Esophagus muscularis mucosa (tissue), 4 donors: ENCODE results near the gene DNAJC12. TPM values are rescaled to one million over a fixed set of nuclear protein-coding genes. Genes with fewer than 3 reads are reported as not detected.
"Not testable (repeated sequence)": the region's sequence is repeated elsewhere in the genome, so short reads cannot be mapped to it uniquely, and the experiment has no call there.

Experiments
- DNase-seq: peaks from one replicate; pipeline ENCODE4 v3.0.0-alpha.2; 2017; ENCODE audit errors: extremely low spot score
- H3K27ac ChIP-seq, 4 donors: fragments of 200-600 bp; sonication (generic); replicated peaks in 1 of 4; 1 replicate in 3 of 4; 2 replicates in 1 of 4; pipeline ENCODE4 v1.5.1; 2016 to 2019; ENCODE audit warnings: mild to moderate bottlenecking in 1 of 4
- H3K27me3 ChIP-seq, 4 donors: fragments of 200-600 bp; sonication (generic); one replicate each; pipeline versions ENCODE4 v1.5.1 to v1.6.0; 2016 to 2019
- H3K36me3 ChIP-seq, 4 donors: fragments of 200-600 bp; sonication (generic); one replicate each; pipeline ENCODE4 v1.5.1; 2016 to 2019
- H3K4me1 ChIP-seq, 4 donors: fragments of 200-600 bp; sonication (generic); one replicate each; pipeline ENCODE4 v1.5.1; 2016 to 2019
- H3K4me3 ChIP-seq, 4 donors: fragments of 200-600 bp; sonication (generic); 1 replicate in 2 of 4; 2 replicates in 2 of 4; pipeline ENCODE4 v1.5.1; 2016 to 2019; ENCODE audit warnings: mild to moderate bottlenecking in 4 of 4, moderate library complexity in 1 of 4
- H3K9me3 ChIP-seq, 4 donors: fragments of 200-600 bp; sonication (generic); 1 replicate in 3 of 4; 2 replicates in 1 of 4; pipeline ENCODE4 v1.5.1; 2016 to 2019
- CTCF ChIP-seq, 3 experiments: fragments of 200-600 bp in 2 of 3; fragments of 450-650 bp in 1 of 3; sonication (generic) in 2 of 3; IDR thresholded peaks; one replicate each; pipeline ENCODE4 v1.5.1; 2017 to 2019; ENCODE audit warnings: antibody characterized with exemption in 3 of 3, mild to moderate bottlenecking in 2 of 3, moderate library complexity in 1 of 3
- EP300 ChIP-seq: sonication (generic); formaldehyde crosslinking; IDR thresholded peaks from one replicate; pipeline ENCODE4 v1.6.1; 2017; ENCODE audit warnings: antibody characterized with exemption
- POLR2A ChIP-seq: fragments of 450-650 bp; IDR thresholded peaks from one replicate; pipeline ENCODE4 v1.6.1; 2017; ENCODE audit warnings: antibody characterized with exemption, moderate library complexity, mild to moderate bottlenecking, low read depth
- POLR2AphosphoS5 ChIP-seq, 2 donors: sonication (generic); formaldehyde crosslinking; IDR thresholded peaks; one replicate each; pipeline ENCODE4 v1.6.1; 2017; ENCODE audit warnings: antibody characterized with exemption in 2 of 2
- WGBS: methylation state at CpG from one replicate; pipeline ENCODE4 v1.1.5; 2018; 5-methylcytosine and 5-hydroxymethylcytosine counted together
- intact Hi-C: fragments of 100-400 bp; cut with DNase I; formaldehyde crosslinking; loops from one replicate; pipeline ENCODE4 v1.15.1; 2023
- total RNA-seq, 4 donors: library from RNA; depleted of rRNA; stranded (reverse); fragments of >200 nt; gene quantifications; one replicate each; pipeline versions ENCODE4 v1.1.0 to v1.2.1, GENCODE V29; 2016

Gene DNAJC12
- total RNA-seq, 4 donors from 2014 or later: 4.1 to 7.6 (median 6.5) TPM

- Histone ChIP-seq H3K4me1 (peaks cover 0 to 20% (median 8%) of the 10 kb centered on the region in 4 donors), H3K4me3 (no peak overlapping the region), H3K27me3 (no peaks in the 10 kb centered on the region), H3K9me3 (peaks cover 0 to under 1% (median 0%) of the 10 kb centered on the region in 4 donors), H3K36me3 (no peaks in the 10 kb centered on the region), H3K27ac (no peak overlapping the region)
- intact Hi-C loops: no loop called here
- TF ChIP-seq POLR2AphosphoS5 (IDR thresholded peaks at IDR 0.05): no peak
- no peak for TF ChIP-seq POLR2A
- no peak for TF ChIP-seq CTCF (IDR thresholded peaks at IDR 0.05)
- TF ChIP-seq EP300: no peak
- peak; percentile 19 for DNase-seq
- 33% methylated on average over 2 of the region's 2 CpGs for WGBS
These were observed 1.5 kb downstream of the DNAJC12 start for GRCh38 chr10:67836488-67836887.

GRCh38 chr10:67835541-67836394, 2.2 kb downstream of the DNAJC12 start:
- H3K4me3 ChIP-seq, H3K36me3 ChIP-seq, H3K9me3 ChIP-seq, H3K27ac ChIP-seq, intact Hi-C loops, H3K27me3 ChIP-seq: not testable (repeated sequence)
- WGBS: 59% methylated on average over 6 of the region's 6 CpGs
- peak; percentile 8 for DNase-seq
- peaks cover 0 to 20% (median 8%) of the 10 kb centered on the region in 4 donors for H3K4me1 ChIP-seq

GRCh38 chr10:67834375-67834774, 3.6 kb downstream of the DNAJC12 start:
- peaks cover 0 to 20% (median 8%) of the 10 kb centered on the region in 4 donors for H3K4me1 ChIP-seq
- H3K27ac ChIP-seq: no peak overlapping the region
- intact Hi-C loops: no loop called here
- H3K27me3 ChIP-seq: no peaks in the 10 kb centered on the region
- no peaks in the 10 kb centered on the region for H3K9me3 ChIP-seq
- no peak overlapping the region for H3K4me3 ChIP-seq
- WGBS: 93% methylated on average over 8 of the region's 8 CpGs
- H3K36me3 ChIP-seq: no peaks in the 10 kb centered on the region
- DNase-seq: peak; percentile 50
- TF ChIP-seq POLR2AphosphoS5 (IDR thresholded peaks at IDR 0.05) (no peak), CTCF (IDR thresholded peaks at IDR 0.05) (no peak), POLR2A (no peak), EP300 (no peak)

- TF ChIP-seq EP300: no peak
- no peak for TF ChIP-seq CTCF (IDR thresholded peaks at IDR 0.05)
- no peak for TF ChIP-seq POLR2A
- no peak for TF ChIP-seq POLR2AphosphoS5 (IDR thresholded peaks at IDR 0.05)
- Histone ChIP-seq H3K27me3 (no peaks in the 10 kb centered on the region), H3K27ac (no peak overlapping the region), H3K4me3 (no peak overlapping the region), H3K36me3 (no peaks in the 10 kb centered on the region), H3K4me1 (peaks cover 0 to 5% (median 0%) of the 10 kb centered on the region in 4 donors), H3K9me3 (no peaks in the 10 kb centered on the region)
- 81% methylated on average over 3 of the region's 3 CpGs for WGBS
- intact Hi-C loops: no loop called here
- DNase-seq: peak; percentile 57
These were observed 10.2 kb downstream of the DNAJC12 start for GRCh38 chr10:67827811-67828210.

- intact Hi-C loops: no loop called here
- Histone ChIP-seq H3K4me1 (no peaks in the 10 kb centered on the region), H3K36me3 (peaks cover 0 to 5% (median 0%) of the 10 kb centered on the region in 4 donors), H3K27me3 (no peaks in the 10 kb centered on the region), H3K27ac (no peak overlapping the region), H3K4me3 (no peak overlapping the region), H3K9me3 (no peaks in the 10 kb centered on the region)
- no peak for TF ChIP-seq POLR2A
- no peak for TF ChIP-seq CTCF (IDR thresholded peaks at IDR 0.05)
- TF ChIP-seq POLR2AphosphoS5 (IDR thresholded peaks at IDR 0.05): no peak
- no peak for TF ChIP-seq EP300
- 85% methylated on average over 3 of the region's 3 CpGs for WGBS
- DNase-seq: no peak
These were observed 18.2 kb downstream of the DNAJC12 start for GRCh38 chr10:67819768-67820204.
